IMR-90 (cell line): ENCODE data around the gene CD44. TPM values are rescaled to one million over a fixed set of nuclear protein-coding genes. Genes with fewer than 3 reads are reported as not detected.
A peak's percentile ranks its signal among the peaks of the same experiment; 100 is the strongest.

ENCODE experiments used
- ATAC-seq: fragments of 200-7000 bp; cut with Tn5 transposase; 2 replicates; pipeline ENCODE4 v1.9.1; 2020; ENCODE audit warnings: low read depth, mild to moderate bottlenecking, moderate library complexity
- BruUV-seq: library from RNA; stranded (reverse); fragments of 400-500 nt; replicated peaks from 2 replicates; lab custom pipeline; 2021; lab: Mats Ljungman, UMichigan
- CTCF ChIA-PET: fragments of 300-600 bp; formaldehyde crosslinking; extraction: SDS; loops from one replicate; lab custom pipeline; 2021; ENCODE audit warnings: antibody characterized with exemption; lab: Yijun Ruan, JAX
- POLR2A ChIA-PET: fragments of 300-600 bp; sonication (Branson Sonifier 250); formaldehyde crosslinking; loops from one replicate; lab custom pipeline; 2022; ENCODE audit warnings: antibody characterized with exemption; ENCODE audit not compliant: unreplicated experiment; lab: Charles Lee
- DNase-seq: peaks from one replicate; pipeline ENCODE4 v3.0.0; 2013
- H2AFZ ChIP-seq: replicated peaks from 2 replicates; pipeline ENCODE3; 2013; ENCODE audit warnings: low read length, mild to moderate bottlenecking; ENCODE audit not compliant: poor library complexity
- H2AK5ac ChIP-seq: 2 replicates; pipeline ENCODE4 v1.6.1; 2013; ENCODE audit warnings: low read depth, low read length, inconsistent platforms
- H2AK9ac ChIP-seq: replicated peaks from 2 replicates; pipeline ENCODE3; 2013; ENCODE audit warnings: mild to moderate bottlenecking, low read depth, low read length, moderate library complexity; ENCODE audit not compliant: poor library complexity
- H2BK120ac ChIP-seq: 2 replicates; pipeline ENCODE4 v1.6.1; 2013; ENCODE audit warnings: low read depth, low read length, inconsistent platforms
- H2BK15ac ChIP-seq: 3 replicates; pipeline ENCODE4 v1.6.1; 2013; ENCODE audit warnings: low read depth, low read length, inconsistent platforms
- H2BK20ac ChIP-seq: 2 replicates; pipeline ENCODE4 v1.6.1; 2013; ENCODE audit warnings: low read depth, mild to moderate bottlenecking, inconsistent platforms, low read length, moderate library complexity
- H2BK5ac ChIP-seq: 2 replicates; pipeline ENCODE4 v1.6.1; 2013; ENCODE audit warnings: mild to moderate bottlenecking, low read depth, low read length, inconsistent platforms; ENCODE audit not compliant: poor library complexity, severe bottlenecking
- H3K14ac ChIP-seq: replicated peaks from 2 replicates; pipeline ENCODE4 v1.6.1; 2013; ENCODE audit warnings: low read depth, low read length, inconsistent platforms
- H3K18ac ChIP-seq: 2 replicates; pipeline ENCODE4 v1.6.1; 2013; ENCODE audit warnings: low read depth, low read length, control low read depth
- H3K23ac ChIP-seq: 2 replicates; pipeline ENCODE4 v1.6.1; 2013; ENCODE audit warnings: low read depth, low read length, inconsistent platforms
- H3K27ac ChIP-seq: 2 replicates; pipeline ENCODE4 v1.5.1; 2013; ENCODE audit warnings: mild to moderate bottlenecking, control low read depth, low read length; ENCODE audit not compliant: insufficient read depth
- H3K27me3 ChIP-seq: 2 replicates; pipeline ENCODE4 v1.6.1; 2013; ENCODE audit warnings: low read length; ENCODE audit not compliant: control insufficient read depth, insufficient read depth
- H3K36me3 ChIP-seq: 2 replicates; pipeline ENCODE4 v1.6.1; 2013; ENCODE audit warnings: low read length, mixed read lengths; ENCODE audit not compliant: control insufficient read depth, insufficient read depth
- H3K4ac ChIP-seq: 2 replicates; pipeline ENCODE4 v1.6.1; 2013; ENCODE audit warnings: low read depth, low read length, inconsistent platforms
- H3K4me1 ChIP-seq: 2 replicates; pipeline ENCODE4 v1.6.1; 2013; ENCODE audit warnings: low read length, mixed read lengths; ENCODE audit not compliant: control insufficient read depth, insufficient read depth
- H3K4me2 ChIP-seq: 2 replicates; pipeline ENCODE4 v1.6.1; 2013; ENCODE audit warnings: low read depth, mild to moderate bottlenecking, control low read depth, low read length, moderate library complexity
- H3K4me3 ChIP-seq: 2 replicates; pipeline ENCODE4 v1.5.1; 2013; ENCODE audit warnings: low read depth, mild to moderate bottlenecking, control low read depth, low read length, moderate library complexity; ENCODE audit not compliant: insufficient read depth
- H3K56ac ChIP-seq: 2 replicates; pipeline ENCODE4 v1.6.1; 2013; ENCODE audit warnings: low read length, inconsistent platforms; ENCODE audit not compliant: insufficient read depth; ENCODE audit errors: extremely low read depth
- H3K79me1 ChIP-seq, 2 experiments: 2 replicates each; pipeline ENCODE4 v1.6.1; 2013; ENCODE audit warnings: low read length in 2 of 2, inconsistent platforms in 1 of 2, low read depth in 1 of 2
- H3K9ac ChIP-seq: 2 replicates; pipeline ENCODE4 v1.6.1; 2013; ENCODE audit warnings: low read depth, low read length, control low read depth
- H3K9me1 ChIP-seq: 2 replicates; pipeline ENCODE4 v1.6.1; 2013; ENCODE audit warnings: low read length, inconsistent platforms; ENCODE audit not compliant: insufficient read depth
- H3K9me3 ChIP-seq: 2 replicates; pipeline ENCODE4 v1.6.1; 2013; ENCODE audit warnings: low read length; ENCODE audit not compliant: control insufficient read depth, insufficient read depth
- H4K20me1 ChIP-seq: 2 replicates; pipeline ENCODE4 v1.6.1; 2013; ENCODE audit warnings: low read length, inconsistent platforms; ENCODE audit not compliant: insufficient read depth
- H4K5ac ChIP-seq: 2 replicates; pipeline ENCODE4 v1.6.1; 2013; ENCODE audit warnings: mild to moderate bottlenecking, low read depth, low read length, control low read depth
- H4K8ac ChIP-seq, 2 experiments: 2 replicates each; pipeline ENCODE4 v1.6.1; 2013; ENCODE audit warnings: low read depth in 2 of 2, low read length in 2 of 2, control low read depth in 1 of 2, inconsistent platforms in 1 of 2
- H4K91ac ChIP-seq: 2 replicates; pipeline ENCODE4 v1.6.1; 2013; ENCODE audit warnings: low read depth, low read length, inconsistent platforms; ENCODE audit not compliant: insufficient read depth
- BHLHE40 ChIP-seq: fragments of 150-350 bp; IDR thresholded peaks from 2 replicates; pipeline ENCODE4 v1.6.1; 2016; ENCODE audit warnings: mild to moderate bottlenecking, low read depth, low read length
- CEBPB ChIP-seq: IDR thresholded peaks from 2 replicates; pipeline ENCODE4 v1.6.1; 2012; ENCODE audit warnings: low read depth, low read length, improper control_type of control experiment
- CHD1 ChIP-seq: IDR thresholded peaks from 2 replicates; pipeline ENCODE4 v1.6.1; 2012; ENCODE audit warnings: low read depth, low read length, improper control_type of control experiment
- ELK1 ChIP-seq: fragments of 150-350 bp; IDR thresholded peaks from 2 replicates; pipeline ENCODE4 v1.6.1; 2016; ENCODE audit warnings: low read depth, mild to moderate bottlenecking, low read length, moderate library complexity, borderline replicate concordance
- FOS ChIP-seq: fragments of 150-350 bp; IDR thresholded peaks from 2 replicates; pipeline ENCODE4 v1.6.1; 2016; ENCODE audit warnings: low read depth, low read length
- MXI1 ChIP-seq: IDR thresholded peaks from 2 replicates; pipeline ENCODE4 v1.6.1; 2012; ENCODE audit warnings: low read depth, mild to moderate bottlenecking, low read length, moderate library complexity, borderline replicate concordance
- NFE2L2 ChIP-seq: fragments of 150-350 bp; IDR thresholded peaks from 2 replicates; pipeline ENCODE4 v1.6.1; 2016; ENCODE audit warnings: low read depth, mild to moderate bottlenecking, low read length
- RCOR1 ChIP-seq: IDR thresholded peaks from 2 replicates; pipeline ENCODE4 v1.6.1; 2012; ENCODE audit warnings: mild to moderate bottlenecking, low read length, improper control_type of control experiment; ENCODE audit not compliant: insufficient replicate concordance
- RFX5 ChIP-seq: IDR thresholded peaks from 2 replicates; pipeline ENCODE4 v1.8.0; 2012; ENCODE audit warnings: low read depth, mild to moderate bottlenecking, low read length, moderate library complexity
- USF2 ChIP-seq: fragments of 150-350 bp; IDR thresholded peaks from 2 replicates; pipeline ENCODE4 v1.6.1; 2017; ENCODE audit warnings: mild to moderate bottlenecking, antibody characterized with exemption, low read length, low read depth
- dilution Hi-C: fragments of 300-500 bp; cut with HindIII; formaldehyde crosslinking; loops from one replicate; pipeline ENCODE4 v1.14.3; 2018; ENCODE audit warnings: low sequenced_read_pairs; ENCODE audit not compliant: unreplicated experiment
- in situ Hi-C: fragments of 300-500 bp; cut with MboI; formaldehyde crosslinking; loops from 3 replicates; pipeline ENCODE4 v1.14.3; 2019; ENCODE audit warnings: low sequenced_read_pairs, inconsistent platforms, mixed read lengths
- intact Hi-C: fragments of 100-400 bp; cut with micrococcal nuclease; formaldehyde crosslinking; loops from 2 replicates; pipeline ENCODE4 v1.10.0; 2022
- polyA plus RNA-seq, 3 experiments: library from polyadenylated mRNA; depleted of rRNA; stranded (reverse); fragments of >200 nt; gene quantifications; 2 replicates each; pipeline ENCODE4 v1.2.3, GENCODE V29; 2012; ENCODE audit warnings: low replicate concordance in 1 of 3
- total RNA-seq: library from RNA; depleted of rRNA; stranded (reverse); fragments of >200 nt; gene quantifications from 2 replicates; pipeline ENCODE4 v1.2.3, GENCODE V29; 2012

Gene CD44
- total and polyA plus RNA-seq, 2 of the 4 experiments (the other 2 are of a cell fraction), result 357 to 947 TPM

GRCh38 chr11:35109827-35110226 lies 29.1 kb upstream of the CD44 start:
- H2BK5ac ChIP-seq, result no peak overlapping the region
- BruUV-seq, result no TSS peak

More at GRCh38 chr11:35109827-35110226, 29.1 kb upstream of the CD44 start:
- H3K56ac ChIP-seq, result no peak overlapping the region
- CTCF ChIA-PET, result no interaction called here
- H2AK9ac ChIP-seq, result no peak overlapping the region
- no peaks in the 10 kb centered on the region for H3K9me3 ChIP-seq
- H2BK20ac ChIP-seq, result 0 out of 2 replicates have a peak overlapping the region, but pooled peaks have one; percentile 24
- H3K14ac ChIP-seq, result no peak overlapping the region
- H3K4me3 ChIP-seq, result no peak overlapping the region
- in situ Hi-C loops (no loop called here), intact Hi-C loops (no loop called here), dilution Hi-C loops (no loop called here)
- H4K5ac ChIP-seq, result no peak overlapping the region
- no peak overlapping the region for H3K27ac ChIP-seq
- H3K36me3 ChIP-seq, result no peaks in the 10 kb centered on the region
- no peaks in the 10 kb centered on the region for H4K20me1 ChIP-seq
- no peak for ATAC-seq
- no peak for TF ChIP-seq CEBPB
- TF ChIP-seq FOS, result no peak
- TF ChIP-seq BHLHE40, result no peak
- no peak for TF ChIP-seq RCOR1
- no peak for TF ChIP-seq NFE2L2
- TF ChIP-seq MXI1, result no peak
- TF ChIP-seq CHD1, result no peak
- no peak for TF ChIP-seq RFX5
- TF ChIP-seq USF2, result no peak
- no peak for TF ChIP-seq ELK1
- H3K4ac ChIP-seq, result peak overlapping the region; percentile 40; the same call in 1 of the 2 replicates
- POLR2A ChIA-PET, result no interaction called here
- H2AK5ac ChIP-seq, result peak overlapping the region; percentile 20; the same call in 1 of the 2 replicates
- no peak overlapping the region for H3K4me2 ChIP-seq
- DNase-seq, result no peak
- H3K18ac ChIP-seq, result no peak overlapping the region
- peaks cover 0 to 8% of the 10 kb centered on the region in 2 experiments; a peak in 1 of 4 replicates for H3K79me1 ChIP-seq
- H3K23ac ChIP-seq, result no peak overlapping the region
- no peak overlapping the region for H3K9ac ChIP-seq
- H2BK15ac ChIP-seq, result peak overlapping the region; percentile 59; the same call in 1 of the 3 replicates
- H4K91ac ChIP-seq, result no peak overlapping the region
- no peak overlapping the region for H4K8ac ChIP-seq
- peaks cover 16% of the 10 kb centered on the region for H3K9me1 ChIP-seq
- no peak overlapping the region for H2AFZ ChIP-seq
- peaks cover 14% of the 10 kb centered on the region for H3K4me1 ChIP-seq
- H2BK120ac ChIP-seq, result peak overlapping the region; percentile 86; the same call in 1 of the 2 replicates
- no peaks in the 10 kb centered on the region for H3K27me3 ChIP-seq
